Measurements from ENCODE around the gene TUBB3. TPM values are rescaled to one million over a fixed set of nuclear protein-coding genes. Genes with fewer than 3 reads are reported as not detected.

The TUBB3 gene
- total and polyA plus RNA-seq, 9 donors, result 7.1 to 20.1 (median 10.7) TPM

DNA sequence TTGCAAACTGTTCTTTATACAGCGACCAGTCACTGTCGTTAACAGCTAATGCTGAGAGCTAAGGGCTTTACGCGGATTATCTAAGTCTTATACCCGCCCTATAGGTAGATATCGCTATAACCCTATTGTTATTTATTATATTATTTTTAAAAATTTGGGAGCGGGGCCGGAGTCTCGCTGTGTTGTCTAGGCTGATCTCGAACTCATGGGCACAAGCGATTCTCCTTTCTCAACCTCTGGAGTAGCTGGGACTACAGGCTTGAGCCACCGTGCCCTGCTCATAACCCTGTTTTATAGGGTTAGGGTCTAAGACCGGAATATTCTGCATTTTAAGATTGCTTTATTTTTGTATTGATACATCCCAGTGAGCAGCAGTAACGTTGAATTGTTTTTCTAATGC lies 50.1 kb downstream of the TUBB3 start:
- WGBS (ENCODE audit: insufficient coverage), result 20% methylated on average over 1 of the region's 14 CpGs
- Histone ChIP-seq H3K27ac (ENCODE audit: low read length) (peak overlapping the region; percentile 87), H3K27me3 (ENCODE audit: control insufficient read depth, insufficient read depth, low read length) (no peaks in the 10 kb centered on the region), H3K4me3 (ENCODE audit: low read length) (peak overlapping the region; percentile 97), H3K9me3 (replicated peaks; ENCODE audit: control insufficient read depth, low read depth, low read length) (peaks cover 20% of the 10 kb centered on the region), H3K36me3 (ENCODE audit: control insufficient read depth, insufficient read depth, low read length) (peaks cover 19% of the 10 kb centered on the region), H3K4me1 (ENCODE audit: control insufficient read depth, insufficient read depth, low read length) (peaks cover 21% of the 10 kb centered on the region)
- DNase-seq, result no peak

DNA sequence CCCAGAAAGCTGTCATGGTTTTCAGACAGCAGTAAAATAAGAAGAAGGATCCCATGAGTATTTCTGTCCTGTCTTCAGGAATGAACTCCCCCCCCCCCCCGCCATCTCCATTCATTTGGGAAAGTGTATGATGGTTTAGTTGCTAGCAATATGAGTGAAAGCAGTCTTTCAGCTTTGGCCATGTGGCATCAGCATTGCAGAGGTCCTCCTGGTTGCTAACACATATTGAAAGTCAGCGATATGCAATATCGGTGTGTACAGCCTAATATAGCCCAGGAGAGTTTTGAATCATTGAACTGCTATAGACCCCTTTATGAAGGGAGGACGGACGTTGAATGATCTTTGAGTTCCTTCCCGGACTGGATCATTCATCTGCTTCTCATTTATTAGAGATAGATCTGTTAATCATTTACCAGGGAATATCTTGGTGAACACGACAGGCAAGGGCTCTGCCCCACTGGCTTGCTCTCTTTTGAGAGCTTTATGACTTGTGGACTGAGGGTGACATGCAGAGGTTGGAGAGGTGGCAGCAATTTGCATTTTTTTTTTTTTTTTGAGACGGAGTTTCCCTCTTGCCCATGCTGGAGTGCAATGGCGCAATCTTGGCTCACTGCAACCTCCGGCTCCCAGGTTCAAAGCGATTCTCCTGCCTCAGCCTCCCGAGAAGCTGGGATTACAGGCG lies 50.7 kb downstream of the TUBB3 start:
- H3K4me1 ChIP-seq (ENCODE audit: control insufficient read depth, insufficient read depth, low read length), result peaks cover 21% of the 10 kb centered on the region
- WGBS (ENCODE audit: insufficient coverage), result 92% methylated on average over 6 of the region's 13 CpGs

DNA sequence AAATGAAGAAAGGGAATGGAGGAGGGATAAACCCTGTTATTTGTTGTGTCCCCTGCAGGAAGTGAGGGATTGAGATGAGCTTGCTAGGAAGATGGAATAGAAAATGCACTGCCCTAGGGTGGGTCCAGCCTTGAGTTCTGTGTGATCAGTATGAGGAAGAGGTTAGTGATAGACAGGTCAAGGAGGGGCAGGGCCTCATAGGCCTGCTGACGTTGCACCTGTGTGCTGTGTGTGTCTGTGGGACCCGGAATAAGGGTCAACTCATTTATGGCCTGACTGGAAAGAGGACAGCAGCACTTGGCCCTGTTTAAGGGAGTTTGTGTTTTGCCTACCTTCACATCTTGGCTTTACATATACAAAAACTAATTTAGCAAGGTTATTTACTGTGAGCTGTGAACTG lies 51.7 kb downstream of the TUBB3 start:
- peaks cover 23% of the 10 kb centered on the region for H3K36me3 ChIP-seq (ENCODE audit: control insufficient read depth, insufficient read depth, low read length)
- H3K4me3 ChIP-seq (ENCODE audit: low read length), result no peak overlapping the region
- DNase-seq, result no peak
- H3K27me3 ChIP-seq (ENCODE audit: control insufficient read depth, insufficient read depth, low read length), result no peaks in the 10 kb centered on the region
- peaks cover 16% of the 10 kb centered on the region for H3K9me3 ChIP-seq (replicated peaks; ENCODE audit: control insufficient read depth, low read depth, low read length)
- no peak overlapping the region for H3K27ac ChIP-seq (ENCODE audit: low read length)
- peaks cover 21% of the 10 kb centered on the region for H3K4me1 ChIP-seq (ENCODE audit: control insufficient read depth, insufficient read depth, low read length)
- 80% methylated on average over 1 of the region's 2 CpGs for WGBS (ENCODE audit: insufficient coverage)

More for the DNA sequence above, 50.7 kb downstream of the TUBB3 start:
- DNase-seq, result no peak
- Histone ChIP-seq H3K36me3 (ENCODE audit: control insufficient read depth, insufficient read depth, low read length) (peaks cover 21% of the 10 kb centered on the region), H3K9me3 (replicated peaks; ENCODE audit: control insufficient read depth, low read depth, low read length) (peaks cover 20% of the 10 kb centered on the region), H3K27me3 (ENCODE audit: control insufficient read depth, insufficient read depth, low read length) (no peaks in the 10 kb centered on the region), H3K4me3 (ENCODE audit: low read length) (no peak overlapping the region), H3K27ac (ENCODE audit: low read length) (no peak overlapping the region)

DNA sequence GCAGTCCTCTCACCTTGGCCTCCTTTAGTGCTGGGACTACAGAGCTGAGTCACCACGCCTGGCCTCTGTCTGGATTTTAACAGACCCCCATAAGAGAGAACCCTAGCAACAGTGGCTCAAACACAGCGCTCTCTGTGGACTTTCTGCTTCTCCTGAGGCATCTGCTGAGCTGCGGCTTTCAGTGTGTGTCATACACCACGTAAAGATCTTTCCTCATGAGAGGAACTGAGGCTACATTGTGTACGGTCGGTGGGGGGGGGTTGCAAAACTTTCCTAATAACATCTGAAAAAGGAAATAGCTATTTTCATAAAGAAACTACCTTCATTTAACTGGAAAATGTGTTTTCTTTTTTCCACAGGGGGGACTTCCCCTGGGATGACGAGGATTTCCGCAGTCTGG lies 58.3 kb downstream of the TUBB3 start:
- H3K27ac ChIP-seq (ENCODE audit: low read length), result no peak overlapping the region
- WGBS (ENCODE audit: insufficient coverage), result 98% methylated on average over 4 of the region's 8 CpGs
- H3K4me1 ChIP-seq (ENCODE audit: control insufficient read depth, insufficient read depth, low read length), result peaks cover 16% of the 10 kb centered on the region
- peaks cover 72% of the 10 kb centered on the region for H3K36me3 ChIP-seq (ENCODE audit: control insufficient read depth, insufficient read depth, low read length)
- H3K9me3 ChIP-seq (replicated peaks; ENCODE audit: control insufficient read depth, low read depth, low read length), result no peaks in the 10 kb centered on the region
- no peak for DNase-seq
- no peaks in the 10 kb centered on the region for H3K27me3 ChIP-seq (ENCODE audit: control insufficient read depth, insufficient read depth, low read length)
- H3K4me3 ChIP-seq (ENCODE audit: low read length), result no peak overlapping the region

DNA sequence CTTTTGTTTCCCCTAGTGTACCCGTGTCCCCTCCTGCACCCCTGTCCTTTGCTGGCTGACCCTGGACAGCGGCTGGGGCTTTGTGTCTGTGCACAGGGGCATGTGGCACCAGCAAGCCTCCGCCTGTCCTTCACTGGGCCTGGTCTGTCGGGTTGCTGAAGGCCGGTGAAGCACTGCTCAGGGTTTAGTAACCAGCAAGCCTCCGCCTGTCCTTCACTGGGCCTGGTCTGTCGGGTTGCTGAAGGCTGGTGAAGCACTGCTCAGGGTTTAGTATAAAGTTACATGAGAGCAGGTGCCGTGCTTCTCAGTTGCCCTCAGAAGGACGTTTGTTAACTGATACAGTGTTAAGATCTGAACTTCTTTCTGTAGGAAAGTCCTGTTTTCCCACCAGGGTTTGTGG lies 59.2 kb downstream of the TUBB3 start:
- H3K36me3 ChIP-seq (ENCODE audit: control insufficient read depth, insufficient read depth, low read length), result peaks cover 81% of the 10 kb centered on the region
- H3K27ac ChIP-seq (ENCODE audit: low read length), result no peak overlapping the region
- H3K27me3 ChIP-seq (ENCODE audit: control insufficient read depth, insufficient read depth, low read length), result no peaks in the 10 kb centered on the region
- peak; percentile 39 for DNase-seq
- no peak overlapping the region for H3K4me3 ChIP-seq (ENCODE audit: low read length)
- H3K4me1 ChIP-seq (ENCODE audit: control insufficient read depth, insufficient read depth, low read length), result peaks cover 16% of the 10 kb centered on the region
- no peaks in the 10 kb centered on the region for H3K9me3 ChIP-seq (replicated peaks; ENCODE audit: control insufficient read depth, low read depth, low read length)
- 87% methylated on average over 6 of the region's 9 CpGs for WGBS (ENCODE audit: insufficient coverage)

DNA sequence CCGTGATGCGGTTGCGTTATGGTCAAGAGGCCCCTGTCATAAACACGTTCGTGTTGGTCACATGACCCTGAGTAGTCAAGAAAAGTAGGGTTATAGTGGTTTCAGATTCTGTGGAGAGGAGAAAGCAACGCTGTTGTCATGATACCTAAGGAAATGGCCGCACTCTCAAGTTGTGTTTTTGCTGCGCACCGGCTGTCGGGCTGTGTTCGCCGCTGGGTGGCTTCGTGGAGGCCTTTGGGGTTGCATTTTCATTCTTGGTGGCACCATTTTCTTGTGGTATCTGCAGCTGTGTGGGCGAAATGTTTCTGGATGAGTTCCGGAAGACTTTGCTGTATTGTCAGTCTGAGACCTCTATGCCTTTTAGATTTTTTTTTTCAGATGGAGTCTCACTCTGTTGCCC lies 60.4 kb downstream of the TUBB3 start:
- Histone ChIP-seq H3K27ac (ENCODE audit: low read length) (no peak overlapping the region), H3K4me1 (ENCODE audit: control insufficient read depth, insufficient read depth, low read length) (peaks cover 16% of the 10 kb centered on the region), H3K9me3 (replicated peaks; ENCODE audit: control insufficient read depth, low read depth, low read length) (no peaks in the 10 kb centered on the region), H3K27me3 (ENCODE audit: control insufficient read depth, insufficient read depth, low read length) (no peaks in the 10 kb centered on the region), H3K36me3 (ENCODE audit: control insufficient read depth, insufficient read depth, low read length) (peaks cover 75% of the 10 kb centered on the region), H3K4me3 (ENCODE audit: low read length) (no peak overlapping the region)
- DNase-seq, result no peak
- WGBS (ENCODE audit: insufficient coverage), result 95% methylated on average over 14 of the region's 15 CpGs

DNA sequence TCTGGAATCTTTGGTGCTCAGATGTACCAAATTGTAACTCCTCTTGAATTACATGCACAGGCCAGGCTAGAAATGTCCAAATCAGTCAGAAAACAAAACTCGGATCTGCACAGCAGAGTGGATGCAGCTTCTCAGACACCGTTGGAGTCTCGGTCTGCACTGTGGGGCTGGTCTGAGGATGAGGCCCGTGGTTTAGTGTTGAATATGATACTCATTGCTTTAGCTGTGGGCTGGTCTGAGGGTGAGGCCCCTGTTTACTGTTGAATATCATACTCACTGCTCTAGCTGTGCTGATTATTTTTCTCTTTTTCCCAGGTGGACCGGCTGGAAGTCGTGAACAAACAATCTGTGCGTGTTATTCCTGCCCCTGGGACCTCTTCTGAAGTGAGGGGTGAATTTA lies 61.1 kb downstream of the TUBB3 start:
- H3K27ac ChIP-seq (ENCODE audit: low read length), result no peak overlapping the region
- DNase-seq, result no peak
- no peaks in the 10 kb centered on the region for H3K9me3 ChIP-seq (replicated peaks; ENCODE audit: control insufficient read depth, low read depth, low read length)
- H3K27me3 ChIP-seq (ENCODE audit: control insufficient read depth, insufficient read depth, low read length), result no peaks in the 10 kb centered on the region
- whole genome bisulfite sequencing (ENCODE audit: insufficient coverage), result 65% methylated on average over 2 of the region's 7 CpGs
- H3K4me3 ChIP-seq (ENCODE audit: low read length), result no peak overlapping the region
- H3K4me1 ChIP-seq (ENCODE audit: control insufficient read depth, insufficient read depth, low read length), result peaks cover 16% of the 10 kb centered on the region
- peaks cover 77% of the 10 kb centered on the region for H3K36me3 ChIP-seq (ENCODE audit: control insufficient read depth, insufficient read depth, low read length)

DNA sequence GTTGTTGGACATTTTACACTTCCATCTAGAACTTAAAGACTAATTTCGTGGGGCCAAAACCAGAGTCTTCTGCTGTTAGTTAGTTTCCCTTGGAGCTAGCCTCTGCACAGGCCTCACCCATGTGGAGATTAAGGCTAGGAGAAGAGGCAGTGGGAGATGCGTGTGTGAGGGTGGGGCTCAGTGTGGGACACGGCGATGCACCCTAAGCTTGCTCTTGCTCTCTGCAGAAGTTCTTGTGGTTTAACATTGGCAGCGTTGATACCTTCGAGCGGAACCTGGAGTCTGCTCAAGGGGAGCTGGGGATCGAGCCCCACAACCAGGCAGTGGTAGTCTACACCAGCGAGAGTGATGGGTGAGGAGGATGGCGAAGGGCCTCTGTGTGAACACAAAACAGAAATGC lies 62.1 kb downstream of the TUBB3 start:
- Histone ChIP-seq H3K27me3 (ENCODE audit: control insufficient read depth, insufficient read depth, low read length) (no peaks in the 10 kb centered on the region), H3K4me3 (ENCODE audit: low read length) (no peak overlapping the region), H3K4me1 (ENCODE audit: control insufficient read depth, insufficient read depth, low read length) (peaks cover 16% of the 10 kb centered on the region), H3K36me3 (ENCODE audit: control insufficient read depth, insufficient read depth, low read length) (peaks cover 74% of the 10 kb centered on the region), H3K27ac (ENCODE audit: low read length) (no peak overlapping the region), H3K9me3 (replicated peaks; ENCODE audit: control insufficient read depth, low read depth, low read length) (no peaks in the 10 kb centered on the region)
- 93% methylated on average over 7 of the region's 10 CpGs for WGBS (ENCODE audit: insufficient coverage)
- no peak for DNase-seq

Other genes starting within 250 kb of the TUBB3 start
- gene CDK10, start 236.7 kb upstream of the TUBB3 start, total RNA-seq, result 47.5 TPM
- 10 to 100 TPM; 44.4 to 65.0 (median 54.2) TPM for gene CDK10, start 236.7 kb upstream of the TUBB3 start, polyA plus RNA-seq (ENCODE audit: insufficient read depth in 1 of 8, insufficient read length in 8 of 8, low replicate concordance in 1 of 8)
- 3.0 TPM for gene SPATA2L, start 221.6 kb upstream of the TUBB3 start, total RNA-seq
- 1 to 10 TPM; 1.5 to 4.1 (median 2.6) TPM for gene SPATA2L, start 221.6 kb upstream of the TUBB3 start, polyA plus RNA-seq (ENCODE audit: insufficient read depth in 1 of 8, insufficient read length in 8 of 8, low replicate concordance in 1 of 8)
- gene VPS9D1, start 202.4 kb upstream of the TUBB3 start, total RNA-seq, result 6.1 TPM
- gene VPS9D1, start 202.4 kb upstream of the TUBB3 start, polyA plus RNA-seq (ENCODE audit: insufficient read depth in 1 of 8, insufficient read length in 8 of 8, low replicate concordance in 1 of 8), result 10 to 100 TPM in 6 of 8 donors, 1 to 10 TPM in 2; 8.2 to 13.4 (median 11.0) TPM
- gene ZNF276, start 201.8 kb upstream of the TUBB3 start, total RNA-seq, result 21.4 TPM
- gene ZNF276, start 201.8 kb upstream of the TUBB3 start, polyA plus RNA-seq (ENCODE audit: insufficient read depth in 1 of 8, insufficient read length in 8 of 8, low replicate concordance in 1 of 8), result 10 to 100 TPM; 17.1 to 28.2 (median 21.8) TPM
- 7.1 TPM for gene FANCA, start 106.7 kb upstream of the TUBB3 start, total RNA-seq
- gene FANCA, start 106.7 kb upstream of the TUBB3 start, polyA plus RNA-seq (ENCODE audit: insufficient read depth in 1 of 8, insufficient read length in 8 of 8, low replicate concordance in 1 of 8), result 10 to 100 TPM; 10.2 to 21.8 (median 14.6) TPM
- gene SPIRE2, start 94.9 kb upstream of the TUBB3 start, total RNA-seq, result 1.6 TPM
- 1 to 10 TPM; 1.9 to 4.2 (median 3.2) TPM for gene SPIRE2, start 94.9 kb upstream of the TUBB3 start, polyA plus RNA-seq (ENCODE audit: insufficient read depth in 1 of 8, insufficient read length in 8 of 8, low replicate concordance in 1 of 8)
- gene TCF25, start 49.8 kb upstream of the TUBB3 start, total RNA-seq, result 109 TPM
- gene TCF25, start 49.8 kb upstream of the TUBB3 start, polyA plus RNA-seq (ENCODE audit: insufficient read depth in 1 of 8, insufficient read length in 8 of 8, low replicate concordance in 1 of 8), result 100 to 1,000 TPM; 104 to 141 (median 123) TPM
- 1.6 TPM for gene MC1R, start 4.5 kb upstream of the TUBB3 start, total RNA-seq
- gene MC1R, start 4.5 kb upstream of the TUBB3 start, polyA plus RNA-seq (ENCODE audit: insufficient read depth in 1 of 8, insufficient read length in 8 of 8, low replicate concordance in 1 of 8), result 1 to 10 TPM; 1.4 to 3.4 (median 2.5) TPM
- 34.6 TPM for gene DEF8, start 25.4 kb downstream of the TUBB3 start, total RNA-seq
- 10 to 100 TPM; 31.6 to 39.5 (median 36.6) TPM for gene DEF8, start 25.4 kb downstream of the TUBB3 start, polyA plus RNA-seq (ENCODE audit: insufficient read depth in 1 of 8, insufficient read length in 8 of 8, low replicate concordance in 1 of 8)
- gene DBNDD1, start 96.1 kb downstream of the TUBB3 start, total RNA-seq, result 2.7 TPM
- gene DBNDD1, start 96.1 kb downstream of the TUBB3 start, polyA plus RNA-seq (ENCODE audit: insufficient read depth in 1 of 8, insufficient read length in 8 of 8, low replicate concordance in 1 of 8), result 10 to 100 TPM in 7 of 8 donors, 1 to 10 TPM in 1; 9.4 to 16.6 (median 11.2) TPM
- gene PRDM7, start 154.0 kb downstream of the TUBB3 start, total RNA-seq, result not detected
- under 1 TPM in 1 of 8 donors, not detected in 7; 0.19 TPM for gene PRDM7, start 154.0 kb downstream of the TUBB3 start, polyA plus RNA-seq (ENCODE audit: insufficient read depth in 1 of 8, insufficient read length in 8 of 8, low replicate concordance in 1 of 8)